GM12872 (cell line): Measurements from ENCODE around the gene CAPS2.

Experiments used
- TF ChIP-seq, protein P1 (sequence below): IDR thresholded peaks from 3 replicates; pipeline ENCODE4 v1.5.1; 2011; ENCODE audit warnings: low read depth, mild to moderate bottlenecking, low read length, moderate library complexity; ENCODE audit not compliant: insufficient read depth

The CAPS2 gene

DNA sequence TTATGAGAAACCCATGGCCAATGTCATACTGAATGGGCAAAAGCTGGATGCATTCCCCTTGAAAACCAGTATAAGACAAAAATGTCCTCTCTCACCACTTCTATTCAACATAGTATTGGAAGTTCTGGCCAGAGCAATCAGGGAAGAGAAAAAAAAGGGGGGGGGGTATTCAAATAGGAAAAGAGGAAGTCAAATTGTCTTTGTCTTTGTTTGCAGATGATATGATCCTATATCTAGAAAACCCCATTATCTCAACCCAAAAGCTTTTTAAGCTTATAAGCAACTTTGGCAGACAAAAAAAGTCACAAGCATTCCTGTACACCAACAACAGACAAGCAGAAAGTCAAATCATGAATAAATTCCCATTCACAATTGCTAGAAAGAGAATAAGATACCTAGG lies 23.9 kb upstream of the CAPS2 start:
- TF ChIP-seq, protein P1, sequence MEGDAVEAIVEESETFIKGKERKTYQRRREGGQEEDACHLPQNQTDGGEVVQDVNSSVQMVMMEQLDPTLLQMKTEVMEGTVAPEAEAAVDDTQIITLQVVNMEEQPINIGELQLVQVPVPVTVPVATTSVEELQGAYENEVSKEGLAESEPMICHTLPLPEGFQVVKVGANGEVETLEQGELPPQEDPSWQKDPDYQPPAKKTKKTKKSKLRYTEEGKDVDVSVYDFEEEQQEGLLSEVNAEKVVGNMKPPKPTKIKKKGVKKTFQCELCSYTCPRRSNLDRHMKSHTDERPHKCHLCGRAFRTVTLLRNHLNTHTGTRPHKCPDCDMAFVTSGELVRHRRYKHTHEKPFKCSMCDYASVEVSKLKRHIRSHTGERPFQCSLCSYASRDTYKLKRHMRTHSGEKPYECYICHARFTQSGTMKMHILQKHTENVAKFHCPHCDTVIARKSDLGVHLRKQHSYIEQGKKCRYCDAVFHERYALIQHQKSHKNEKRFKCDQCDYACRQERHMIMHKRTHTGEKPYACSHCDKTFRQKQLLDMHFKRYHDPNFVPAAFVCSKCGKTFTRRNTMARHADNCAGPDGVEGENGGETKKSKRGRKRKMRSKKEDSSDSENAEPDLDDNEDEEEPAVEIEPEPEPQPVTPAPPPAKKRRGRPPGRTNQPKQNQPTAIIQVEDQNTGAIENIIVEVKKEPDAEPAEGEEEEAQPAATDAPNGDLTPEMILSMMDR, result no peak

DNA sequence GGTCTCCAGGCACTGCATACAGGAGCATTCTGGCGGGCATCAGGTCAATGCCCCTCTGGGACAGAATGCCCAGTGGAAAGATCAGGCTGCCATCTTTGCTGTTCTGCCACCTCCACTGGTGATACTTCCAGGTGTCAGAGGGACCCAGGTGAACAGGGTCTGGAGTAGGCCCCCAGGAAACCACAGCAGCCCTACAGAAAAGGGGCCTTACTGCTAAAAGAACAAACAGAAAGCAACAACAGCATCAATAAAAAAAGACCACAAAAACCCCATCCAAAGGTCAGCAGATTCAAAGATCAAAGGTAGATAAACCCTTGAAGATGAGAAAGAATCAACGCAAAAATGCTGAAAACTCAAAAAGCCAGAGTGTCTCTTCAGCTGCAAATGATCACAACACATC lies 20.3 kb upstream of the CAPS2 start:
- TF ChIP-seq, protein P1, result no peak

DNA sequence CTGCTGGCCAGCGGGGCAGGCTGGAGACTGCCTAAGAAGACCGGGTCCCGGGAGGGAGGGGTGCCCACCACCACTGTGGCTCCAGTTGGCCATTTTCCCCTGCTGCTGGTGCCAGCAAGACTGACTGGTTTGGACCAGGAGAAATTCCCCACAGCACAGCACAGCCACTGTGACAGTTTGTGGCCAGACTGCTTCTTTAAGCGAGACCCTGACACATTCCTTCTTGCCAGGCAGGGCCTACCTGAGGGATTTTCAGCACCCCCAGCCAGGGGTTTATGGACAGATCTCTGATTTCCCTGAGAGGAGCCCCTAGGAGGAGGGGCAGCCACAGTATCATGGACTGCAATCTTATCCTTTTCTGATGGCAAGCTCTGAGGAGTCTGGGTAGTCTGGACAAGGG lies 19.8 kb upstream of the CAPS2 start:
- TF ChIP-seq, protein P1, result no peak

DNA sequence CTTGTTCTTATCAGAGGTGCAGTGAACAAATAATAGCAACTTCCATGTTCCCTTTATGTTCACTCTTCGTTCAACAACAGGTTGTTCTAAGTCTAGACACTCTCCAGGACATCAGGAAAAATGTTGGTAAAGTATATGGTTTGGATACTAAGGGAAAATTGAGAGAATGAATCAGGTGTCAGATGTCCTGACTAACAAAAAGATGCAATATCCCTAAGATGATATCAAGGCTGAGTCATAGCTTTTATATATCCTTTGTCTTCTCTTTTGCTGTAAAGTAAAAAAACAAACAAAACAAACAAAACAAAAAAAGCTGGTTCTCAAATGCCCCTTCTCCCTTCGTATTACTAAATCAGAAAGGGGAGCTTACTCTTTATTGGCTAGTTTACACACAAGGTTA lies 15.4 kb upstream of the CAPS2 start:
- TF ChIP-seq, protein P1, result no peak

DNA sequence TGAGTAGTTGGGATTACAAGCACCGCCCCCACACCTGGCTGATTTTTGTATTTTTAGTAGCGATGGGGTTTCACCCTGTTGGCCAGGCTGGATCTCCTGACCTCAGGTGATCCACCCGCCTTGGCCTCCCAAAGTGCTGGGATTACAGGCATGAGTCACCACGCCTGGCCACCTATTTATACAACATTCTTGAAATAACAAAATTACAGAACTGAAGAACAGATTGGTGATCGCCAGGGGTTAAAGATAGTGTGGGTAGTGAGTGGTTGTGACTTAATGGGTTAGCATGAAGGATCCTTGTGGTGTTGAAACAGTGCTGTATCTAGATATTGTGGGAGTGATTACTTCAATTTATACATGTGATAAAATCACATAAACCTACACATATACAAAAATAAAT lies 11.7 kb upstream of the CAPS2 start:
- TF ChIP-seq, protein P1, result no peak

DNA sequence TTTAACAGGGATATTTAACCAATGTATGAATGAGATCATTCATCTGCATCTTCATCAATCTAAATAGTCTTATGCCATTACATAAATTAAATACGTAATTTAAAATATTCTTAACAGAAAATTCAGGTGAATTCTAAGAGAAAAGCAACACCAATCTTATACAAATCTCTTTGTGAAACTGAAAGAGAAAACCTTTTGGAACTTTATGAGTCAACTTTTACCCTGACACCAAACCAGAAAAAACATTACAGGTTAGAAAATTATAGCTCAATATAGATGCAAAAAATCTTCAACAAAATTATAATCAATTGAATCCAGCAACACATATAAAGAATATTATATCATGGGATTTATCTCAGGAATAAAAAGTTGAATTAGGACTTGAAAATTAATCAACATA lies 7.8 kb upstream of the CAPS2 start:
- TF ChIP-seq, protein P1, result no peak

DNA sequence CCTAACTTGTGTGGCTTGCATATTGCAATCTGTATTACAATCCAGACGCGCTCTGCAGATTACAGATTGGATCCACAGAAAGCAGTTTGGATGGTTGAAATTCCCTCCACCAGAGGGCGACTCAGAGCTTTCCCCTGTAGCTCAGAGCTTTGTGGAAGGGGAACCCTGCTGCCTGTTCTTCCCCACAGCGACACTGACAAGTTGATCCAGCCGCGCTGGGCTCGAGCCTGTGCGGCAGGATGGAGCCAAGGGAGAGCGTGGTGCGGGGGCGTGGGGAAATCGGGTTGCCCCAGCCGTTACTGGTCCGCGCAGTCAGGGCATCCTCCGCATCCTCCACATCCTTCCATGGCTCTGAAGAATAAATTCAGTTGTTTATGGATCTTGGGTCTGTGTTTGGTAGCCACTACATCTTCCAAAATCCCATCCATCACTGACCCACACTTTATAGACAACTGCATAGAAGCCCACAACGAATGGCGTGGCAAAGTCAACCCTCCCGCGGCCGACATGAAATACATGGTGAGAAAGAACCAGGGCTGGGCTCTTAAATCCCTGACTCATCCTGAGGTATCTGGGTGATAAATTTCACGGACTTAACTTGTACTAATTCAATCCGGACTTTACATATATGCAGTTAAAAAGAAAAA lies 4.4 kb upstream of the CAPS2 start, which contains the start of gene GLIPR1L1:
TSS of gene GLIPR1L1 (plus strand) at position 287 of the 647 bp plus-strand sequence. CDS start at position 346, 59 bp downstream.
- TF ChIP-seq, protein P1, result peak; percentile 92
